H1 (cell line): Measurements from ENCODE around the gene IQCM. TPM values are rescaled to one million over a fixed set of nuclear protein-coding genes. Genes with fewer than 3 reads are reported as not detected.

ENCODE experiments used
- CBX5 ChIP-seq: fragments of 300-800, 300-1000 bp; sonication (generic); IDR thresholded peaks from 2 replicates; pipeline ENCODE4 v1.7.1; 2016; ENCODE audit warnings: antibody characterized with exemption, low read length, low read depth
- HDAC6 ChIP-seq: IDR thresholded peaks from one replicate; pipeline ENCODE4 v1.7.1; 2012; ENCODE audit warnings: low read depth, mild to moderate bottlenecking, inconsistent platforms, low read length, moderate library complexity
- SIN3A ChIP-seq, 2 experiments: IDR thresholded peaks in 1 of 2; conservative IDR thresholded peaks in 1 of 2; 2 replicates each; pipeline ENCODE4 v1.6.1; 2011 to 2012; ENCODE audit warnings: low read length in 2 of 2, improper control_type of control experiment in 1 of 2, low read depth in 1 of 2, mild to moderate bottlenecking in 1 of 2
- SP2 ChIP-seq: IDR thresholded peaks from 2 replicates; pipeline ENCODE4 v1.6.1; 2012; ENCODE audit warnings: mild to moderate bottlenecking, low read length, inconsistent platforms
- TEAD4 ChIP-seq: IDR thresholded peaks from 2 replicates; pipeline ENCODE4 v1.6.1; 2012; ENCODE audit warnings: low read depth, low read length, inconsistent platforms, mixed read lengths
- YY1 ChIP-seq: IDR thresholded peaks from 2 replicates; pipeline ENCODE4 v1.6.1; 2011; ENCODE audit warnings: low read depth, mild to moderate bottlenecking, low read length
- polyA plus RNA-seq, 7 experiments: library from polyadenylated mRNA; depleted of rRNA in 3 of 7; stranded (reverse) in 5 of 7; unstranded in 2 of 7; fragments of >200 nt in 5 of 7; fragments of 200-250 nt in 2 of 7; gene quantifications; 1 replicate in 5 of 7; 2 replicates in 1 of 7; 4 replicates in 1 of 7; pipeline versions ENCODE4 v1.2.1 to v1.2.3, GENCODE V29; 2011 to 2013; ENCODE audit warnings: missing spikeins in 2 of 7, mixed read lengths in 2 of 7
- total RNA-seq: library from RNA; stranded (reverse); fragmentation: NEBNext Ultra II Directional; extraction: Animal tissue kit (Norgen Biotek cat#: 25700); gene quantifications from 2 replicates; pipeline ENCODE4 v1.2.1, GENCODE V29; 2021

The IQCM gene
- total and polyA plus RNA-seq, 2 of the 8 experiments (the other 6 are each of a cell fraction or from before 2014, with no cell fraction given) = not detected

DNA sequence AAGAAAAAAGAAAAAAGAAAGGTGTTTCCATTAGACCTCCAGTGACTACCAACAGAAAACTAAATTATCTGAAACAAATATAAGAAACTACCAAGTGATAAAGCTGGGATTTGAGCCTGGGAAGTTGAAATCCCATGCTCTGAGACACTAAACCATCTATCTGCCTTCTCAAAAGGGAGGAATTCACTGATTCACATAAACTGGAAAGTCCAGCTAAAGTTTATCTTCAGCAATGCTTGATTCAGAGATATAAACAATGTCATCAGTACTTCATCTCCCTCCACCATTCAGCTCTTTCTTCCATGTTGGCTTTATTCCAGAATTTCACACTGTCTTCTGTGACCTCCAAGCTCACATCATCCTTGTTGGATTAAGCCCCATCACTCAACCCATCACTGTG is 96.3 kb downstream of the IQCM start (continued):
- no peak for TF ChIP-seq SIN3A (conservative IDR thresholded peaks at IDR 0.05 in 1 of 2, IDR thresholded peaks at IDR 0.05 in 1 of 2; ENCODE audit: low read depth in 1 of 2, low read length in 2 of 2)
- TF ChIP-seq HDAC6 = no peak
- TF ChIP-seq TEAD4 = no peak
- no peak for TF ChIP-seq CBX5
- no peak for TF ChIP-seq SP2
- TF ChIP-seq YY1 = no peak
- TF ChIP-seq, all 59 proteins: peak for 0
